Activated CD8-positive, alpha-beta T cell treated with anti-CD3 and anti-CD28 coated beads, Interleukin-2, amount 10 ng/mL, durations not matched to agents 7 days and 5 days (primary cell): ENCODE data around the gene PHEX. TPM values are rescaled to one million over a fixed set of nuclear protein-coding genes. Genes with fewer than 3 reads are reported as not detected.

Experiments used
- ATAC-seq: fragments of 150-1000 bp; cut with Tn5 transposase; one replicate; pipeline ENCODE4 v1.10.0; 2021; ENCODE audit warnings: moderate library complexity
- CTCF ChIA-PET: fragments of 350-600 bp; sonication (Branson Sonifier 250); formaldehyde crosslinking; loops from one replicate; lab custom pipeline; 2021; ENCODE audit warnings: antibody characterized with exemption; lab: Charles Lee
- POLR2A ChIA-PET: fragments of 350-600 bp; sonication (Branson Sonifier 250); formaldehyde crosslinking; loops from one replicate; lab custom pipeline; 2021; ENCODE audit warnings: antibody characterized with exemption; lab: Charles Lee
- DNase-seq: peaks from one replicate; pipeline ENCODE4 v3.0.0-alpha.2; 2020
- H3K27ac Mint-ChIP-seq: one replicate; pipeline ENCODE4 v1.8.0; 2021; ENCODE audit warnings: mild to moderate bottlenecking, mixed read lengths
- H3K27me3 Mint-ChIP-seq: one replicate; pipeline ENCODE4 v1.8.0; 2021; ENCODE audit warnings: low read depth, mixed read lengths
- H3K36me3 Mint-ChIP-seq: one replicate; pipeline ENCODE4 v1.8.0; 2021; ENCODE audit warnings: low read depth, mixed read lengths
- H3K4me1 Mint-ChIP-seq: one replicate; pipeline ENCODE4 v1.8.0; 2021; ENCODE audit warnings: low read depth, mixed read lengths
- H3K4me3 Mint-ChIP-seq: one replicate; pipeline ENCODE4 v1.8.0; 2021; ENCODE audit warnings: mild to moderate bottlenecking, mixed read lengths
- H3K9me3 Mint-ChIP-seq: one replicate; pipeline ENCODE4 v1.8.0; 2022; ENCODE audit warnings: mixed read lengths; ENCODE audit not compliant: insufficient read depth
- total RNA-seq, 2 experiments: library from RNA; stranded (reverse); gene quantifications; one replicate each; pipeline ENCODE4 v1.2.3, GENCODE V29; 2021

The PHEX gene
- total RNA-seq, 2 experiments from 2014 or later, result 0.16 to 0.24 TPM

DNA sequence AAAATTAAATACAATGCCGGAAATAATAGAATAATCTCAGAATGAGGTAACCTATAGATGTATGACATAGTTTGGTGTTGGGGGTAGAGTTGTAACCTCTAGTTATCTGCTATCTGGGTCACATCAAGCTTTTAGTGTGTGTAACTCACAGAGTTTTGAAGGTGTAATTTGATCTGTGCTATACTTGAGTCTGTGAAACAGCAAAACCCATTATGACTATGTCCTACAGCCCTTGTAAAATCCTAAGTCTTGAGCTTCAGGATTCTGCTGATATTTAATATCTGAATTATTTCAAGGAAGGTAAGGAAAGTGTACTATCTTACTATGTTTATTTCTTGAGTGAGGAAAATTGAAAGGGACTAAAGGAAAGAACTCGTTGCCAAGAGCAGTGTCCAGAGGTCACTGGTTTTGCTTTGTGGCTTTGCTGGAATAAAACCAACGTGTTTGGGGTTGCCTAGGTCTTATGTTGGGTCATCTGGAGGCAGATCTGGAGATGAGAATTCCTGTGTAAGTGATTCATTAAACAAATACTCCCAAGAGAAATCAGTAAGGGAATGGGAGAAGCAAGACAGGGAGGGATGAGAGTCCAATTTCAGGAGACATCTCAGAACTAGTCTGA, 132.8 kb downstream of the PHEX start:
- no peaks in the 10 kb centered on the region for H3K27me3 Mint-ChIP-seq
- CTCF ChIA-PET, result no interaction called here
- H3K36me3 Mint-ChIP-seq, result no peaks in the 10 kb centered on the region
- no peaks in the 10 kb centered on the region for H3K4me1 Mint-ChIP-seq
- POLR2A ChIA-PET, result no interaction called here
- DNase-seq (no peak), ATAC-seq (no peak)
- no peaks in the 10 kb centered on the region for H3K9me3 Mint-ChIP-seq
- H3K27ac Mint-ChIP-seq, result no peak overlapping the region
- H3K4me3 Mint-ChIP-seq, result no peak overlapping the region

GRCh38 chrX:22165732-22166457, 133.8 kb downstream of the PHEX start:
- no peaks in the 10 kb centered on the region for H3K27me3 Mint-ChIP-seq
- CTCF ChIA-PET, result no interaction called here

DNA sequence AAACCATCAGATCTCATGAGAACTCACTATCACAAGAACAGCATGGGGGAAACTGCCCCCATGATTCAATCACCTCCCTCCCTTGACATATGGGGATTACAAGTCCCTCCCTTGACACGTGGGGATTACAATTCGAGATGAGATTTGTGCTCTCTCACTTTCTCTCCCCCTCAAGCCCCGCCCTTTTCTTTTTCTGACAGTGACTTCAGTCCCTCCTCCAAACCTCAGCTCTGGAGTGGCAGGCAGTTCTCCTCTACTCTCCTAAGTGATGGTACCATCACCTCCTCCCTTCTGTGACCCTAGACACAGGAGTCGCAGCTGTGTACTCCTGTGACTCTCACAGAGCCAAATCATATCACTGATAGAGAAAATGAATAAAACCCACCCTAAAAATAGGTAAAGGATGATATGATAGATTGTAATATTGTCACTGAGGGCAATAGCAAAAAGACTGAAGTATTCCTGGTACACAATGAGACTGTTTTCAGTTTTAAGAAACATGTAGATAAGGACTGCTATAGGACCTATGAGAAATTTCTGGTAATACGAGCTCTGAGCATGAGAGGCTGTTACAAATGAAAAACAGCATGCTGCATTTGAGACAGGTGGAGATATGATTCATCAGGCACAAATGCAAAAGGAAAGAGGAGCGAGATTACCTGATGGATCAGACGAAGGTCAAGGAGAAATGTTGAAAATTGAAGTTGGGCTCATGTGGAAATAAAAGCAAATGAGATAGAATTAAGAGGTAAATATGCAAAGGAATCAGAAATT, 139.3 kb downstream of the PHEX start:
- ChIA-PET POLR2A (no interaction called here), CTCF (no interaction called here)
- Mint-ChIP-seq H3K36me3 (no peaks in the 10 kb centered on the region), H3K27ac (no peak overlapping the region), H3K4me1 (no peaks in the 10 kb centered on the region), H3K4me3 (no peak overlapping the region), H3K27me3 (no peaks in the 10 kb centered on the region), H3K9me3 (no peaks in the 10 kb centered on the region)
- DNase-seq (no peak), ATAC-seq (no peak)

More at GRCh38 chrX:22165732-22166457, 133.8 kb downstream of the PHEX start:
- ATAC-seq (no peak), DNase-seq (no peak)
- POLR2A ChIA-PET, result no interaction called here
- Mint-ChIP-seq H3K36me3 (no peaks in the 10 kb centered on the region), H3K27ac (no peak overlapping the region), H3K4me3 (no peak overlapping the region), H3K9me3 (no peaks in the 10 kb centered on the region), H3K4me1 (no peaks in the 10 kb centered on the region)

DNA sequence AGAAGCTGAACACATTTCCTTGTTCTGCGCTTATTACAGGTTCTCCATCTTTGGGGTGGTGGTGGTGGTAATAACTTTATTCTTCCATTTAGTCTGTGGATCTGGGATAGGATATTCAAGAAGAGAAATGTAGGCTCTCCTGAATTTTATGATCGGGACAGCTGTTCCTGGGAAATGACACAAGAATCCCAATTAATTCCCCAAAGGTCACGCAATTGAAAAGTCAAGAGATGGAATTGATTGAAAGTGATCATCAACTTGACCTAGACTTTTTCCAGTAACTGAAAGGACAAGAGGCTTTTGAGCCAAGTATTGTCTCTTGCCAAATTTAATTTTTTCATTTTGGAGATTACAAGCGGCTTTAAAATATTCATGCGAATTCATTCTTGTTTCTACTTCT, 141.8 kb downstream of the PHEX start:
- H3K4me1 Mint-ChIP-seq, result no peaks in the 10 kb centered on the region
- H3K4me3 Mint-ChIP-seq, result no peak overlapping the region
- ChIA-PET CTCF (interaction anchor here (1.9 kb wide), 1 partner anchor 189 kb away, joined by 4 read pairs; no protein-coding TSS in a partner anchor), POLR2A (no interaction called here)
- no peaks in the 10 kb centered on the region for H3K27me3 Mint-ChIP-seq
- DNase-seq (no peak), ATAC-seq (no peak)
- H3K27ac Mint-ChIP-seq, result no peak overlapping the region
- no peaks in the 10 kb centered on the region for H3K9me3 Mint-ChIP-seq
- no peaks in the 10 kb centered on the region for H3K36me3 Mint-ChIP-seq

GRCh38 chrX:22177950-22178515, 145.9 kb downstream of the PHEX start:
- Mint-ChIP-seq H3K36me3 (no peaks in the 10 kb centered on the region), H3K27me3 (no peaks in the 10 kb centered on the region), H3K27ac (no peak overlapping the region), H3K4me3 (no peak overlapping the region), H3K9me3 (no peaks in the 10 kb centered on the region), H3K4me1 (no peaks in the 10 kb centered on the region)
- POLR2A ChIA-PET, result no interaction called here
- CTCF ChIA-PET, result interaction anchor here (1.0 kb wide), 1 partner anchor 193 kb away, joined by 3 read pairs; no protein-coding TSS in a partner anchor
- DNase-seq (no peak), ATAC-seq (no peak)

DNA sequence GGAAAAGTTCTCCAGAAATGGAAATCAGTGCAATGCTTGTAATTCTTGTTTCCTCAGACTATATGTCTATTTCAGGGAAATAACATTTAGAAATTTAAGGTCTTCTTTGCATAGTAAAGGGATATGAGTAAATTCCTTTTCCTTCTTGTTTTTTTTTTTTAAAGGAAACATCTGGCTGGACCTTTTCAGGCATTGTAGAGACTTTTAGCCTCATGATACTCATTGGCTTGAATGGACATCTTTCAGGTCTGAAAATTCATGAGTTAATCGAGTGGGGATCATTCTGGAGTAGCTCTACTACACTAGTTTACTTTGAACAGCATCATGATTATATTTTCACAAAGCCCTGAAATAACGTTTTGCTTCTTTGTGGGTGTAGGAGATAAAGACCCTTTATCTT, 152.0 kb downstream of the PHEX start:
- DNase-seq (no peak), ATAC-seq (no peak)
- Mint-ChIP-seq H3K4me1 (no peaks in the 10 kb centered on the region), H3K27ac (no peak overlapping the region), H3K9me3 (no peaks in the 10 kb centered on the region), H3K27me3 (no peaks in the 10 kb centered on the region), H3K4me3 (no peak overlapping the region), H3K36me3 (no peaks in the 10 kb centered on the region)
- CTCF ChIA-PET, result no interaction called here
- POLR2A ChIA-PET, result no interaction called here

DNA sequence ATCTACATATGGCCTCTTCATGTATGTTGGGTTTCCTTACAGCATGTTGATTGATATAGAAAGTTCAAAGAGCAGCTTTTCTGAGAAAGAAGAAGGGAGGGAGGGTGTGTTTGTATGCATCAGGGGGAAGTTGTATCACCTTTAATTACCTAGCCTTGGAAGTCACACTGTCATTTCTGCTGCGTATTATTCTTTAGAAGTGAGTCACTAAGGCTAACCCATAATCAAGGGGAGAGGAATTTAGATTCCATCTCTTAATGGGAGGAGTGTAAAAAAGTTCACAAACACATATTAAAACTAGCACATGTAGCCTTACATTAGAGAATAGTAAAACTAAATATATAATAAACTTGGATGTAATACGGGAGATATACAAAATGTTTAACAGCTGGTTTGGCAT, 154.0 kb downstream of the PHEX start:
- DNase-seq, result no peak

DNA sequence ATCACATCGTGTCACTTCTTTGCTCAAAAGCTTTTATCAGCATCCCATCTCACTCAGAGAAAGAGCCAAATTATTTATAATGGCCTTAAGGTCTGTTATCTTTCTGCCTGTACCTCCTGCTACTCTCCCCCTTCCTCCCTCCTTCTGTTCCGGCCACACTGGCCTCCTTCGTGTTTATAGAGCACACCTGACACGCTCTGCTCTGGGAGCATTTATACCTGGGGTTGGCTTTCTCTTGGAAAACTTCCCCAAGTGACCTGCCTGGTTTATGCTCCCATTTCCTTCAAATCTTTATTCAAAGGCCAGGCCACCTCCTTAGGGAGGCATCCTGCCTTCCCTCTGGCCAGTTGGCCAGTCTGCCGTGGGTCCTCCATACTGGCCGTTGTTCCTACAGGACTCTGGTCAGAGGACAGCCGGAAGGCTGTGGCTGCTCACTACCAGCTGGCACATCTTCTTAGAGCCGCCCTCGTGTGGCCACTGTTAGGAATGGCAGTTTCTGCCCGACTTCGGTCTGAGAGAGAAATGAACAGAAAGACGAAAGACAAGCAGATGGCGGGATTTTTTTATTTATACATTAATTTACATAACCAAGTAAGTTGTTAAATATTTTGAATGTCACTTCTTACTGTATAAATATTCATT, 160.4 kb downstream of the PHEX start:
- ATAC-seq (no peak), DNase-seq (peak; percentile 51)
- ChIA-PET POLR2A (no interaction called here), CTCF (interaction anchor here (0.5 to 1.0 kb wide), 2 partner anchors 31 to 208 kb away, joined by 3 to 5 read pairs; no protein-coding TSS in a partner anchor)
- no peak overlapping the region for H3K27ac Mint-ChIP-seq
- H3K9me3 Mint-ChIP-seq, result no peaks in the 10 kb centered on the region
- H3K4me1 Mint-ChIP-seq, result peaks cover 2% of the 10 kb centered on the region
- H3K27me3 Mint-ChIP-seq, result no peaks in the 10 kb centered on the region
- no peak overlapping the region for H3K4me3 Mint-ChIP-seq
- H3K36me3 Mint-ChIP-seq, result no peaks in the 10 kb centered on the region

More for the DNA sequence above, 154.0 kb downstream of the PHEX start:
- H3K4me1 Mint-ChIP-seq, result no peaks in the 10 kb centered on the region
- H3K27me3 Mint-ChIP-seq, result no peaks in the 10 kb centered on the region
- H3K4me3 Mint-ChIP-seq, result no peak overlapping the region
- H3K27ac Mint-ChIP-seq, result no peak overlapping the region
- H3K9me3 Mint-ChIP-seq, result no peaks in the 10 kb centered on the region
- no peak for ATAC-seq
- POLR2A ChIA-PET, result no interaction called here
- no peaks in the 10 kb centered on the region for H3K36me3 Mint-ChIP-seq
- CTCF ChIA-PET, result no interaction called here

- H3K27ac Mint-ChIP-seq, result no peak overlapping the region
- no peaks in the 10 kb centered on the region for H3K27me3 Mint-ChIP-seq
- no peak for DNase-seq
- peaks cover 2% of the 10 kb centered on the region for H3K4me1 Mint-ChIP-seq
- no peaks in the 10 kb centered on the region for H3K36me3 Mint-ChIP-seq
- no peak overlapping the region for H3K4me3 Mint-ChIP-seq
- ChIA-PET CTCF (interaction anchor here (1.1 kb wide), 1 partner anchor 209 kb away, joined by 5 read pairs; no protein-coding TSS in a partner anchor), POLR2A (no interaction called here)
- H3K9me3 Mint-ChIP-seq, result no peaks in the 10 kb centered on the region
- ATAC-seq, result no peak
Observed at GRCh38 chrX:22193851-22194659, 161.9 kb downstream of the PHEX start.

DNA sequence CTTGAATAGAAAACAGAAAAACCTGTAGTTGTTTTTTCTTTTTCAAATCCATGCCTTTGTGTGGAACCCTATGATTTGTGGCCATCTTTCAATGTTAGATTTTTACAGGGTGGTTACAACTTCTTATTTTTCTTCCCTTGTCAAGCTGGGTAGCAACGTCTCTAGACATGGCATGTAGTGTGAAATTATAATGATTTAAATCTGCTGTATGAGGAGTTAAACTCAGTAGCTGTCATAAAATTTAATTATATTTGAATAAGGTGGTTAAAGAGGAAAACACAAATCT, 162.5 kb downstream of the PHEX start:
- no peak for ATAC-seq
- Mint-ChIP-seq H3K27me3 (no peaks in the 10 kb centered on the region), H3K27ac (no peak overlapping the region), H3K36me3 (no peaks in the 10 kb centered on the region), H3K9me3 (no peaks in the 10 kb centered on the region), H3K4me3 (no peak overlapping the region), H3K4me1 (peaks cover 2% of the 10 kb centered on the region)
- DNase-seq, result no peak
- CTCF ChIA-PET, result no interaction called here
- POLR2A ChIA-PET, result no interaction called here

DNA sequence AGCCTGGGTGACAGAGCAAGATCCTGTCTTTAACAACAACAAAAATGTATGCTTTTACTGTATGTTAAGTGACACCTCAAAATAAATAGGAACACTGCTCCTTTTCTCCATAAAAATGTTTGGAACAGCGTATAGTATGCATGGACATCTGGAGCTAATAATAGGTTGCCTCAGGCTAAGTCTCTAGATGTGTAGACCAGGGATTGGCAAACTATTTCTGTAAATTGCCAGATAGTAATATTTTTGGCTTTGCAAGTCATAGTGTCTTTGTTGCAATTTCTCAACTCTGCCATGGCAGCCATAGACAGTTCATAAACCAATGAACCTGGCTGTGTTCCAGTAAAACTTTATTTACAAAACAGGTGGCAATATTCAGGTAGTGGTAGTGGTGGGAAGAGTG, 164.0 kb downstream of the PHEX start:
- DNase-seq (no peak), ATAC-seq (no peak)
- POLR2A ChIA-PET, result no interaction called here
- CTCF ChIA-PET, result no interaction called here
- Mint-ChIP-seq H3K9me3 (no peaks in the 10 kb centered on the region), H3K4me1 (peaks cover 2% of the 10 kb centered on the region), H3K27me3 (no peaks in the 10 kb centered on the region), H3K36me3 (no peaks in the 10 kb centered on the region), H3K4me3 (no peak overlapping the region), H3K27ac (no peak overlapping the region)
